Measurements from ENCODE around the gene USH2A.

The USH2A gene

DNA sequence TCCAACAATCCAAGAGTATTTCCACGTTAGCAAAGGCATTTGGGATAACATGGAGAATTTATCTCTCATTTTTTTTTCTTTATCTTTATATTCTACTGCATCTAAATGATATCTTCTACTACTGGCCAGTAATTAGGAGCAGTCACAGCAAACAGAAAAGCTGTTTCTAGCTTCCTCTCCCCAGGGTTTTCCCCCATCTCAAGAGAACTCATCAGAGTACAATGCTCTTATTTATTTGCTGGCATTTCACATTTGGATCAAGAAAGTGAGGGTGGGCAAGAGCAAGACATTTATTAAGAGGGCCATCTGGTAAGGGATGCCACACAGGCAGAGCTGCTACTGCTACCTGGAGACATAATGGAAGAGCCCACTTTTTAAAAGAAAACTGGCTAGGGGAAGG lies 368.2 kb downstream of the USH2A start:
- no peaks in the 10 kb centered on the region for H3K36me3 ChIP-seq (ENCODE audit: insufficient read depth, low read length)
- H3K9me2 ChIP-seq (replicated peaks; ENCODE audit: low read depth, low read length) = no peaks in the 10 kb centered on the region
- no peak overlapping the region for H3K9ac ChIP-seq (ENCODE audit: low read depth, low read length, poor library complexity, severe bottlenecking)
- no peaks in the 10 kb centered on the region for H3F3A ChIP-seq (ENCODE audit: low read depth)
- H4K20me1 ChIP-seq (ENCODE audit: insufficient read depth, low read length, poor library complexity, severe bottlenecking) = no peaks in the 10 kb centered on the region
- no peaks in the 10 kb centered on the region for H3K79me2 ChIP-seq (ENCODE audit: insufficient read depth, low read length)
- H3K27me3 ChIP-seq (ENCODE audit: insufficient read depth, low read length, poor library complexity, severe bottlenecking) = no peaks in the 10 kb centered on the region
- no peak overlapping the region for H2AFZ ChIP-seq (ENCODE audit: low read length)
- TF ChIP-seq CTCF (conservative IDR thresholded peaks at IDR 0.05; ENCODE audit: low read length) = no peak
- TF ChIP-seq EZH2phosphoT487 (IDR thresholded peaks at IDR 0.05; ENCODE audit: borderline replicate concordance) = no peak
- no peaks in the 10 kb centered on the region for H3K9me3 ChIP-seq (ENCODE audit: insufficient read depth, low read depth, low read length)
- no peak overlapping the region for H3K4me3 ChIP-seq (ENCODE audit: low read length, poor library complexity, severe bottlenecking)
- H3K4me1 ChIP-seq (ENCODE audit: insufficient read depth, low read length, poor library complexity, severe bottlenecking) = no peaks in the 10 kb centered on the region
- H3K4me2 ChIP-seq (ENCODE audit: low read depth, low read length, poor library complexity, severe bottlenecking) = no peak overlapping the region

GRCh38 chr1:216054600-216054999 lies 368.6 kb downstream of the USH2A start:
- H3K4me2 ChIP-seq (ENCODE audit: low read depth, low read length, poor library complexity, severe bottlenecking) = no peak overlapping the region
- H3K4me1 ChIP-seq (ENCODE audit: insufficient read depth, low read length, poor library complexity, severe bottlenecking) = no peaks in the 10 kb centered on the region
- H3K9me3 ChIP-seq (ENCODE audit: insufficient read depth, low read depth, low read length) = no peaks in the 10 kb centered on the region
- no peaks in the 10 kb centered on the region for H4K20me1 ChIP-seq (ENCODE audit: insufficient read depth, low read length, poor library complexity, severe bottlenecking)
- no peaks in the 10 kb centered on the region for H3K79me2 ChIP-seq (ENCODE audit: insufficient read depth, low read length)
- H2AFZ ChIP-seq (ENCODE audit: low read length) = no peak overlapping the region
- H3K4me3 ChIP-seq (ENCODE audit: low read length, poor library complexity, severe bottlenecking) = no peak overlapping the region
- TF ChIP-seq EZH2phosphoT487 (IDR thresholded peaks at IDR 0.05; ENCODE audit: borderline replicate concordance) (no peak), CTCF (conservative IDR thresholded peaks at IDR 0.05; ENCODE audit: low read length) (no peak)
- no peaks in the 10 kb centered on the region for H3F3A ChIP-seq (ENCODE audit: low read depth)
- H3K9ac ChIP-seq (ENCODE audit: low read depth, low read length, poor library complexity, severe bottlenecking) = no peak overlapping the region
- H3K36me3 ChIP-seq (ENCODE audit: insufficient read depth, low read length) = no peaks in the 10 kb centered on the region
- H3K27me3 ChIP-seq (ENCODE audit: insufficient read depth, low read length, poor library complexity, severe bottlenecking) = no peaks in the 10 kb centered on the region
- no peaks in the 10 kb centered on the region for H3K9me2 ChIP-seq (replicated peaks; ENCODE audit: low read depth, low read length)

DNA sequence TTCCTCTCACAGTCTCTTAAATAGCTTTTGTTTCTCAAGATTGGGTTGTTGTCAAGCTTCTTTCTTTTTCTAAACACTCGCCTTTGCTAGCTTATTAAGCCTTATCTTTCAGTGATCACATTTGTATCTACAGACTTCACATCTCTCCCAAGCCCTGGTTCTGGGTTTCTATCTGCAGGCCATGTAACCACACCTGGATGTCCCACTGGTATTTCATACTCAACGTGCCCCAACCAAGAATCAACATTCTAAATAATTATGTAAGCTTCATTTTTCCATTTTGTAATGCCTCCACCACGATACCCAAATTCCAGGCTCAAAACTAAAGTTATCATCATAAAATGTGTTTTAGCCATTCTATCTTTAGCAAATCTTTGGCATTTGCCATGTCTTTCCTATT lies 372.2 kb downstream of the USH2A start:
- H3K4me2 ChIP-seq (ENCODE audit: low read depth, low read length, poor library complexity, severe bottlenecking) = no peak overlapping the region
- no peak overlapping the region for H3K4me3 ChIP-seq (ENCODE audit: low read length, poor library complexity, severe bottlenecking)
- no peak overlapping the region for H2AFZ ChIP-seq (ENCODE audit: low read length)
- H3F3A ChIP-seq (ENCODE audit: low read depth) = no peaks in the 10 kb centered on the region
- no peak overlapping the region for H3K9ac ChIP-seq (ENCODE audit: low read depth, low read length, poor library complexity, severe bottlenecking)
- H3K79me2 ChIP-seq (ENCODE audit: insufficient read depth, low read length) = no peaks in the 10 kb centered on the region
- TF ChIP-seq CTCF (conservative IDR thresholded peaks at IDR 0.05; ENCODE audit: low read length) = no peak
- H3K9me2 ChIP-seq (replicated peaks; ENCODE audit: low read depth, low read length) = no peaks in the 10 kb centered on the region
- no peaks in the 10 kb centered on the region for H3K36me3 ChIP-seq (ENCODE audit: insufficient read depth, low read length)
- no peaks in the 10 kb centered on the region for H3K27me3 ChIP-seq (ENCODE audit: insufficient read depth, low read length, poor library complexity, severe bottlenecking)
- no peaks in the 10 kb centered on the region for H4K20me1 ChIP-seq (ENCODE audit: insufficient read depth, low read length, poor library complexity, severe bottlenecking)
- H3K9me3 ChIP-seq (ENCODE audit: insufficient read depth, low read depth, low read length) = no peaks in the 10 kb centered on the region
- H3K4me1 ChIP-seq (ENCODE audit: insufficient read depth, low read length, poor library complexity, severe bottlenecking) = no peaks in the 10 kb centered on the region
